GM18505 (cell line): ENCODE data around the gene GOLPH3.
"Not testable (repeated sequence)": the region's sequence is repeated elsewhere in the genome, so short reads cannot be mapped to it uniquely, and the experiment has no call there.

Experiments used
- ATAC-seq: cut with Tn5 transposase; IDR thresholded peaks from one replicate; pipeline ENCODE4 v1.9.1; 2021; ENCODE audit not compliant: unreplicated experiment
- POLR2A ChIP-seq: IDR thresholded peaks from 4 replicates; pipeline ENCODE4 v1.6.1; 2011; ENCODE audit warnings: borderline replicate concordance; ENCODE audit not compliant: insufficient read depth, insufficient read length; ENCODE audit errors: extremely low read depth

GOLPH3 gene

DNA sequence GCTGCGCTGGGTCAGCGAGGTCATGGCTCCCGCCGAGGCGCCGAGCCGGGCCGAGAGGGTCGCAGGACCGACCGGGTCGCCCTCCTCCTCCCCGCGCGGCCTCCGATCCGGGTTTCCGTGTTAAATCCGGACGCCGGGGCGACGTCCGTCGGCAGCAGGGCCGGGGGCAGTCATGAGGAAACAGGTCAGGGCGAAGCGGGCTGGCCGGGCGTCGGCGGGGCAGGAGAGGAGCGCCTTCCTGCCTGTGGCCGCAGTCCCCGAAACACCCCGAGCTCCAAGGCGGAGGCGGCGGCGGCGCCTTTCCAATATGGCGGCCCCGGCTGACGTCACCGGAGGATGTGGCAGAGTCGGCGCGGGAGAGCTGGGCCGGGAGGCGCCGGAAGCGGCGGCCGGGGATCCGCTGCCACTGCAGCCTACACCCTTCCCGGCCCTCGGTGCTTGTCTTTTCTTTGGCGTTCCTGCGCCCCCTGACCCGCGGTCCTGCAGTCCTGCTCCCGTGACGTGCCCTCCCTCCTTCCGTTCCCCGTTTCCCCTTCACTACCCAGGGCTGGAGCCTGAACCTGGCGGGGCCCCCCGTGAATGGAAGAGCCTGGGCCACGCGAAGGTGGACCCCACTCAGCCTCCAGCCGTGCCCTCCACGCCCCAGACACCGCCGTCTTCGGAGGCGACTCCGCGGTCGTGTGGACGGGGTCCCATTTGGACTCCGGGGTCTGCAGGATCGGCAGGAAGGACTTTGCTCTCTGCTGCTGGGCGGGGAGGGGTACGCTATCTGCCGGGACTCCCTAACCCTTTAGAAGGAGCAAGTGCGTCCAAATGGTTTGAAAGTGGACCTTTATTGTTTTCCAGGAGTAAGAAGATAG, at the start of gene GOLPH3:
Gene GOLPH3 (minus strand): TSS at position 309 of the 860 bp plus-strand sequence. CDS start 285 bp downstream, at position 24.
- peak; percentile 96 for TF ChIP-seq POLR2A
- ATAC-seq, result peak; percentile 85

DNA sequence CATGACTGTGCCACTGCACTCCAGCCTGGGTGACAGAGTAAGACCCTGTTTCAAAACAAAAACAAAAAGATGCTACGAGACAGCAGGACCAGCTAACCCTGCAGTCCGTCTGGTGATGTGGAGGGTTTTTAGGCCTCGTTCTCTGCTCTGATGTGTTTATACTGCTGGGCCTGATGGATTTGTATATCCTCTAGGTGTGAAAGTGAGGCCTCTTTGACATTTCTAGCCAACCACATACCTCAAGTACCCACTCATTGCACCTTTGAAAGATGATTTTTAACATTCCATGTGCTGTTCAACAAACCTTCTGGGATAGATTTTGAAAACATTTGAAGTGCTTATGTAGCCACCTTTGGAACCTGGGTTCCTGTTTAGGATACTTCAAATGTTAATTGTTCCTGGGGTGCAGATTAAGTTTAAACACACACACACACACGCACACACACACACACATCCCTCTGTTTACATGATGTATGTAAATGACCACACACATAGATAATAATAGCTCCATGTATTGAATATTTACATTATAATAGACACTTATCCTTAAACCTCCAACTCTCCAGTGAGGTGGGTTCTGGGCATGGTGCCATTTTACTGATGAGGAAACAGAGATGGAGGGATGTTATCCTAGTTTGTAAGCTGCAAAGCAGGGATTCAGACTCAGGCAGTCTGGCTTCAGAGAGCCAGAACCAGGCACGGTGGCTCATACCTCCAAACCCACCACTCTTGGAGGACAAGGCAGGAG, 48.8 kb upstream of the GOLPH3 start:
- TF ChIP-seq POLR2A, result no peak
- no peak for ATAC-seq

DNA sequence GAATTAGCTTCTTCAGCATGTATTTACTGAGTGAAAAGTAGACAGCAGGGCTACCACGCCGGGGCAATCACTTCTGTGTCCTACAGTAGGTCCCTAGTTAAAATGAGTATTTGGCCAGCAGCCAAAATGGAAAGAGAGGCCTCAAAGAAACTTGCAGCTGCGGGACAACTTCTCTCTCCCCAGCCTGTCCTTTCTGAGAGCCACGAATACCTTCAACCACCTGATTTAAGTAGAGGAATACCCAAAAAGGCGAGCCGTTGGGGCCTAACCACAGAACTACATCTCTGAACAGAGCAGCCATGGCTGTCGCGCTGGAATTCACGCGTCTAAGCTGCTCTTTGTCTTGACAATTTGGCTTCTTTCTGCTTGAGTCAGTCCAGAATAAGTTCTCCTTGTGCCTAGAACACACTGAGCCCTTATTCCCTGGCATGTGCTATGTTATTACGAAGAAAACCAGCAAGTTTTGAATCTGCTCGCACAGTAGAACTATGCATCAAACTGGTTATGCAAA, 43.8 kb upstream of the GOLPH3 start:
- TF ChIP-seq POLR2A, result no peak
- ATAC-seq, result no peak

DNA sequence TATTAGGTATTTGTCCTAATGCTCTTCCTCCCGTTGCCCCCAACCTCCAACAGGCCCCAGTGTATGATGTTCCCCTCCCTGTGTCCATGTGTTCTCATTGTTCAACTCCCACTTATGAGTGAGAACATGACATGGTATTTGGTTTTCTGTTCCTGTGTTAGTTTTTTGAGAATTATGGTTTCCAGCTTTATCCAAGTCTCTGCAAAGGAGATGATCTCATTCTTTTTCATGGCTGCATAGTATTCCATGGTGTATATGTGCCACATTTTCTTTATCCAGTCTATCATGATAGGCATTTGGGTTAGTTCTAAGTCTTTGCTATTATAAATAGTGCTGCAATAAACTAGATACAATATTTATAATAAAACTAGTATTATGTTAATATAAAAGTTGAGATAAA, 40.2 kb upstream of the GOLPH3 start:
- not testable (repeated sequence) for ATAC-seq

DNA sequence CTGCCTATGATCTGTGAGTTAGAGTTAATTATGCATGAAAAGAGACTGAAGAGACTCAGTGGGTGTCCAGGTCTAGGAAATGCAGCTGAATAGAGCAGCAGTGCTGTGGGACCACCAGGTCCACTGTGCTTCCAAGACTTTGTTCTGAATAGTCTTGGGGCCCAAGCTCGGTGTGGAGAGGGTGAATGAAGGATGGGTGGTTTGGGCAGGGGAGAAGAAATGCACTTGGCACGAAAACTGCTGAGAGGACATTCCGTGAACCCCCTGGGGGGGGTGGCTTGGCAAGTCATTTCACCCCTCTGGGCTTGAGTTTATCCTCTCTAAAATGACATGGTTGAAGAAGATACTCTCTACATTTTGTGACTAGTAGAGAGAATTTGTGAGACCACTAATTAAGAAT, 36.0 kb upstream of the GOLPH3 start:
- no peak for ATAC-seq
- no peak for TF ChIP-seq POLR2A

DNA sequence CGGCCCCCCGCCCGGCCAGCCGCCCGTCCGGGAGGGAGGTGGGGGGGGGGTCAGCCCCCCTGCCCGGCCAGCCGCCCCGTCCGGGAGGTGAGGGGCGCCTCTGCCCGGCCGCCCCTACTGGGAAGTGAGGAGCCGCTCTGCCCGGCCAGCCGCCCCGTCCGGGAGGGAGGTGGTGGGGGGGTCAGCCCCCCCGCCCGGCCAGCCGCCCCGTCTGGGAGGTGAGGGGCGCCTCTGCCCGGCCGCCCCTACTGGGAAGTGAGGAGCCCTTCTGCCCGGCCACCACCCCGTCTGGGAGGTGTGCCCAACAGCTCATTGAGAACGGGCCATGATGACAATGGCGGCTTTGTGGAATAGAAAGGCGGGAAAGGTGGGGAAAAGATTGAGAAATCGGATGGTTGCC, 34.7 kb upstream of the GOLPH3 start:
- not testable (repeated sequence) for ATAC-seq

DNA sequence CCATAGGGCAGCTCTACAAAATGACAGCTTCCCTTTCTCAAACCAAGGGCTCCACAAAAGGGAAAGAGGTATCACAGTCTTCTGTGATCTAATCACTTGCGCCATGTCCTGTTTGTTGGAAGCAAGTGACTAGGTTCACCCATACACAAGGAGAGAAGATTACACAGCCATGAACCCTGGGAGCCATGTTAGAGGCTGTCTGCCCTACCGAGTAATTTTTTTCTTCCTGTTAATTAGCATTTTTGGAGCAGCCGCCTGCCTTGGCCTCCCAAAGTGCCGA, 33.2 kb upstream of the GOLPH3 start:
- no peak for ATAC-seq
- no peak for TF ChIP-seq POLR2A

DNA sequence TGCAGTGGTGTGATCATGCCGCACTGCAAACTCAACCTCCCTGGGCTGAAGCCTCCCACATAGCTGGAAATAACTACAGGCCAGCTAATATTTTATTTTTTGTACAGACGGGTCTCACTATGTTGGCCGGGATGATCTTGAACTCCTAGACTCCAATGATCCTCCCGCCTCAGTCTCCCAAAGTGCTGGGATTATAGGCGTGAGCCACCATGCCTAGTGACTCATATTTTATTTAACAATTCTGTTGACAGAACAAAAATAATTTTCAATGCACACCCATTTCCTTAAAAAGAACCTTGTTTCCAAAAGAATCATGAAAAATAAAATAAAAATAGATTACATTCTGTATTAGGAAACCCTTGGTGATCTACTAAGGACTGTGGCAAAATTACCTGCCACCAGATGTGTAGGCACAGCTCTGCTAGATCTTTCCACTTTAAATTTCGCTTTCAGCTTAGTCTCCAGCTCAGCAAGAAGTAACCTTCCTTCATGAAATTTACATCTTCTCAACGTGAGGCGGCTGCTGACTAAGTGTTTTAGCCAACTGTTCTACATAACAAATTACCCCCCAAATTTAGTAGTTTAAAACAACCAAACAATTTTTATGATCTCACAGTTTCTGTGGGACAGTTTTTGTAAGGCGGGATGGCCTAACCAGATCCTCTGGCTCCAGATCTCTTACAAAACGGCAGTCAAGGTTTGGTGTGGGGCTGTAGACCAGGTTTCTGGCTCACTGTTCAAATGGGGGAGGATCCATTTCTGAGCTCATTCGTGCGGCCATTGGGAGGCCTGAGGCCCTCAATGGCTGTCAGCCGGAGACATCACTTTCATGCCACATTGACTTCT, 32.6 kb upstream of the GOLPH3 start:
- no peak for ATAC-seq
- TF ChIP-seq POLR2A, result peak; percentile 14

DNA sequence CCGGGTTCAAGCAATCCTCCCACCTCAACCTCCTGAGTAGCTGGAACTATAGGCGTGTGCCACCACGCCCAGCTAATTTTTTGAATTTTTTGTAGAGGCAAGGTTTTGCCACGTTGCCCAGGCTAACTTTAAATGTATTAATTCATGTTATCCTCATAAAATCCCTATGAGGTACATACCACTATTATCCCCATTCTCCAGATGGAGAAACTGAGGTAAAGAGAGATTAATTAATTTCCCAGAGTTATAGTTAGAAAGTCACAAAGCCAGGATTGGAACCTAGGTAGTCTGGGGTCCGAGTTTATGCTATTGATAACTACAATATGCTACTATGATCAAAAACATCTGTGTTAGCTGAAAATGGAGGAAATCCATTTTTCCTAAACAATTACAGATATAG, 31.9 kb upstream of the GOLPH3 start:
- no peak for ATAC-seq
- no peak for TF ChIP-seq POLR2A

DNA sequence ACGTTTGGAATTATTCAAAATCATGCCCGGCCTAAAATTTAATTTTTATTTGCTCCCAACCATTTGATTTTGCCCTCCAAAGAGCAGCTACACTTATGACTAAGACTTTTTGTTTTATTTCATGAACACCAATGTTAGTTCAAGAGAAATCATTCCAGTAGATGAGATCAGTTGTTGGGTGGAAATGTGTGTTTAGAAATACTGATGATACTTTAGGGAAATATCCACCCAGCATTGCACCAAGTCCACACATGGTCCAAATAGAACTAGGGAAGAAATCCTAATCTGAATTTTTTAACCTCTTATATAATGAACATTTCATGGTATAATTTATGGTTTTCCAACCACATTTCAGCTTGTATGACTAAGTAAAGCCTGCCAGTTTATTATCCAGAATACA, 28.3 kb upstream of the GOLPH3 start:
- TF ChIP-seq POLR2A, result no peak
- no peak for ATAC-seq

DNA sequence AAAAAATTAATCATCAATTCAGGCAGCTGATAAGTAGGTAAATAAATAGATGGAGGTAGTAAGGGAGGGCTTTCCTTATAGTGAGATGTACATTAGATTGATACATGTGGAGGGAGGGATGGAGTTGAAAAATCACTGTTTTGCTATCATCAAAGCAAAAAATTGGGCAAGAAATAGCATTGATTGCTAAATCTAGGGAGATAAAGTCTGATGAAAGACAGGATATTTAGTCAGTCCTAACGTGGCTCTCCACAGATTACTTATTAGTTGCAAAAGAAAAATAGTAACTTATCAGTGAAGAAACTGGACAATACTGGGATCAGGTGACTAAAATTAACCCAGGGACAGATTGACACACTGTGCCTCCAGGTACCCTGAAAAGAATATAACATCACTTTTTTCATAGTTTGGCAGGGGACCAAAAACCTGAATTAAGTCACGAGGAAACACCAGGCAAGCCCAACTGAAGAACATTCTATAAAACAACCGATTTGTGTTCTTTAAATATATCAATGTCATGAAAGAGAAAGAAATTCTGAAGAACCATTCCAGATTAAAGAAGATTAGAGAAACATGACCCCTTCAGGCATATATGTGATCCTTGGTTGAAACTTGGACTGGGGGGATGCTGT, 27.1 kb upstream of the GOLPH3 start:
- no peak for ATAC-seq
- TF ChIP-seq POLR2A, result no peak

DNA sequence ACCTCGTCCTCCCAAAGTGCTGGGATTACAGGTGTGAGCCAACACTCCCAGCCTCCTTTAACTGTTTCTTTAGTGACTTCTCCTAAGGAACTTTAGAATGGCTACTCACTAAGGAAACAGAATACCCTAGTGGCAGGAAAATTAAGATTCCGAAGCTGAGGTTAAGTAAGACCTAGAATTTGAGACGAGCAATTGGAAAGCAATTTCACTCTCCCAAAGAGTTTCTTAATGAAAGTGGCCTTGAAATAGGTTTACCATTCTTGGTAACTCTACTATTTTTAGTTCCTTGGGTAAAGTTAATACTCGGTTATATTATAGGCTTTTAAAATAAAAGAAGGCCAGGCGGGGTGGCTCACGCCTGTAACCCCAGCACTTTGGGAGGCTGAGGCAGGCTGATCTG, 22.9 kb upstream of the GOLPH3 start:
- no peak for ATAC-seq

DNA sequence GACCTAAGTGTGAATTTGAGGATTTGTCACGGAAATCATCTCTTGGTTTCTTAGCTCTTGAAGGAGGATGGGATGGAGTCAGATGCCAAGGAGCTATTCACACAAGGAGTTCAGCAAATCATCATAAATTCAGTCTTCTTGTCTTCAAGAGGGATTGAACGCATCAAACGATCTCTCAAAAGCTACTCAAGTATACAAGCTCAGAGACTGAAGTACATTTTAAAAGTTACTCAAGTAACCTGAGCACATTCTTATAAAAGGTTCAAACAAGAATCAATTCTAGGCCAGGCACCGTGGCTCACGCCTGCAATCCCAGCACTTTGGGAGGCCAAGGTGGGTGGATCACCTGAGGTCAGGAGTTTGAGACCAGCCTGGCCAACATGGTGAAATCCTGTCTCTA, 21.1 kb upstream of the GOLPH3 start:
- TF ChIP-seq POLR2A, result no peak
- ATAC-seq, result no peak

More for the DNA sequence above, 22.9 kb upstream of the GOLPH3 start:
- no peak for TF ChIP-seq POLR2A

DNA sequence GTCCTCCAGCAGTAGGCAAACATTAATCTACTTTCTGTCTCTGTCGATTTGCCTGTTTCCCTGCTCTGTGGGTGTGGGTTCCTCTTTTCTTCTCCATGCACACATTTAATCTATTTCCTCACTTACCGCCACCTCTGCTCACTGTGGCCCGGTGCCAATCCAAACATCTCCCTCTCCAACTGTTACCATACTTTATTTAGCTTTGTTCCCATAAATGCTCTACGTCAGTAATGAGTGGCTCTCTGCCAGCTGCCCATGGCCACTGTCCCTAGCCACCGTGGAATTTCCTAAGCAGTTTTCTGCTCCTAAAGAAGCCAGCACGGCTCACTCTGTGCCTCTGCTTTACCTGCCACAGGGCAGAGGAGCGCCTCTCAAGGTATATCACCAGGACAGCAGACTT, 19.5 kb upstream of the GOLPH3 start:
- ATAC-seq, result peak; percentile 82

More for the DNA sequence above, 19.5 kb upstream of the GOLPH3 start:
- TF ChIP-seq POLR2A, result no peak
